Measurements from ENCODE around the gene CUEDC2.
A peak's percentile ranks its signal among the peaks of the same experiment; 100 is the strongest.

The CUEDC2 gene, protein sequence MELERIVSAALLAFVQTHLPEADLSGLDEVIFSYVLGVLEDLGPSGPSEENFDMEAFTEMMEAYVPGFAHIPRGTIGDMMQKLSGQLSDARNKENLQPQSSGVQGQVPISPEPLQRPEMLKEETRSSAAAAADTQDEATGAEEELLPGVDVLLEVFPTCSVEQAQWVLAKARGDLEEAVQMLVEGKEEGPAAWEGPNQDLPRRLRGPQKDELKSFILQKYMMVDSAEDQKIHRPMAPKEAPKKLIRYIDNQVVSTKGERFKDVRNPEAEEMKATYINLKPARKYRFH

DNA sequence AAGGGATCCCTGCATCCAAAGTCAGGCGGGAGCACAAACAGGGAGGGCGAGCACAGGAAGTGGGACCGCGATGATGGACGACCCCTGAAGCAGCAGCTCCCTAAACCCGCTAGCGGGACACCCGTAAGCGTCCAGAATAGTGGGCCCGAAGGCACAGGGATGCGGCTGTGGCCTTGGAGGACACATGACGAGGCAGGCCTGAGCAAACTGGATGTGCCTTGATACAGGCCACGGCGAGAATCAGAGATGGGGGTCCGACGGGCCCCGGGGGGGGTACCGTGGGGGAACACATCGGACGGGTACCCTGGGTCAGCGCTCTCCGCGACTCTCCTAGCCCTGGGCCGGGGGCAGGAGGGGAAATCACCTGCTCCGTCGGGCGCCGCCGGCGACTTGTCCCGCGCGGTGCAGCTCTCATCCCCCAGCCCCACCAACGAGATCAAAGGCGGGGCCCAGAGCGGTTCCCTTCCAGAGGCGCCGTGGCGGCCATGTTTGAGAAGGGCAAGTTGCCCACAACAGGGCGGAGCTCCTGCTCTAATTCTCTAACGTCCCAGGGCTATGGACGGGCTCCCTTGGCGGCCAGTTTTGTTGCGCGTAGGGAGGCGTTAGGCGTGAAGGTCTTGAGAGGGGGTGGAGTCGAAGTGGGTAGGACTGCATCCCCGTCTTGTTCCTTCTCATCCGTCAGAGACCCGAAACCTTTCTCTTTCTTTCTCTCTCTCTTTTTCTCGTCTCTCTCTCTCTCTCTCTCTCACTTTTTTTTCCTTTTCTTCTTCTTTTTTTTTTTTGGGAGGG is at the start of gene CUEDC2:
TSS of gene CUEDC2 (minus strand) at position 413 of the 789 bp plus-strand sequence. CDS start 7,386 bp downstream, outside the sequence.
- DNase-seq (ENCODE audit: low read depth in 2 of 2), result peak; percentile 93 to 95

DNA sequence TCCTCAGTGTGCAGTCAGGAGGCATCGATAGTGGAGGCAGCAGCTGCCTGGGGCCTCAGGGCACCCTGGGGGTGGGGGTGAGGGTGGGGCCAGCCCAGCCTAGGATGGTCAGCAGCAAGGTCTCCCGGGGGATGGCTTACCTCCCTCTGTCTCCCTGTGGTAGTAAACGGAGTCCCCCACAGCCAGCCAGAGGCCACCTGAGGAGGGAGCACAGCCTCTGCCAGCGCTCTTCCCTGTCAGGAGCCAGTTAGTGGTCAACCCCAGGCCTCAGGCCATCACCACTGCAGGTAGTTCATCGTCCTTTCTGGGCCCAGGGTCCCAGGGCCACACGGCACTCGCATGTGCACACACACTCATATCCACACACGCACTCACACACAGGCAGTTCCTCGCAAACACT is 48.0 kb upstream of the CUEDC2 start:
- DNase-seq (ENCODE audit: low read depth in 2 of 2), result no peak

DNA sequence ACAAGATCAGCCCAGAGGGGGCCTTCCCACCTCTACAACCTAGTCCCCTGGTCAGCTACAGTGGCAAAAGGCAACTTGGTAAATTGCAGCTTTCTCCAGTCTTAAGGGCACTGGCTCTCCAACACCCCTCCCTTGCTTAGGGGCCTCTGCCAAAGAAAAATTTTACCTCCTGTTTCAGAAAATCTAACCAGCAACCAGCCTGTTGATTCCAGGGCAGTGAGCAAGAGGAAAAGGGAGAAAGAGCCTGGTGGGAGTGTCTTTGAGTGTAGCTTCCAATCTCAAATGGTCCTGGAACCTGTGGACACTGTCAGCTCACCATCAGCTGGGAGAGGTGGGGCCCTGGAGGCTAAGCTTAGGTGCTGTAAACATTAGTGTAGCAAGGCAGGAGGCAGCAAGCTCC is 47.3 kb upstream of the CUEDC2 start:
- DNase-seq (ENCODE audit: low read depth in 2 of 2), result no peak

DNA sequence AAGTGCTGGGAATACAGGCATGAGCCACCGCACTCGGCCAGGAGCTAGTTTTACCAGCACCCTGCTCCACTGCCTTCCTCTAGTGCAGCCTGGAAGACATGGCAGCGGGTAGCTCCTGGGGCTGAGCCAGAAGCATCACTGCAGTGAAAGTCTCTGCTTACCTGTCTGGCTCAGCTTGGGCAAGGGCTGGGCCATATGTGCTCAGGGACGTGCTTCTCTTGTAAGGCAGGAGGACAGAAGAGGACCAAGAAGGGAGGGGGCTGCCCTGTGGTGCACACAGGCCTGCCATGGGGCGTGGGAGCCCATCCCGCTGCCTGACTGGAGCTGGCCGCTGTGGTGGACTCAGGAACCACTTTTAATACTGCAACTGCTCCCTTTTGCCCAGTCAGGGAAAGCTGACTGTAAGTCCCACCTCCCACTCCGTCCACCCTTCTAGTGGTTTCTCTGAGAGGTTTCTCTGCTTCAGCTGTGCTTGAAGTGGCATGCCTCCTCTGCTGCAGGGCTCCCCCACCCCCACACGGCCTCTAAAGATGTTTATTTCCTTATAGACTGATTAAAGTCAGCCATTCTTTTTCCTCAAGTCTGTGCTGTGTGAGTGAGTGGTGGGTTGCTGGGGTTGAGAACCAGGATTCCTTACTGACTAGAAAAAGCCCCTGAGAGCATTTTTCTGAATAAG is 44.2 kb upstream of the CUEDC2 start:
- no peak for DNase-seq (ENCODE audit: low read depth in 2 of 2)

DNA sequence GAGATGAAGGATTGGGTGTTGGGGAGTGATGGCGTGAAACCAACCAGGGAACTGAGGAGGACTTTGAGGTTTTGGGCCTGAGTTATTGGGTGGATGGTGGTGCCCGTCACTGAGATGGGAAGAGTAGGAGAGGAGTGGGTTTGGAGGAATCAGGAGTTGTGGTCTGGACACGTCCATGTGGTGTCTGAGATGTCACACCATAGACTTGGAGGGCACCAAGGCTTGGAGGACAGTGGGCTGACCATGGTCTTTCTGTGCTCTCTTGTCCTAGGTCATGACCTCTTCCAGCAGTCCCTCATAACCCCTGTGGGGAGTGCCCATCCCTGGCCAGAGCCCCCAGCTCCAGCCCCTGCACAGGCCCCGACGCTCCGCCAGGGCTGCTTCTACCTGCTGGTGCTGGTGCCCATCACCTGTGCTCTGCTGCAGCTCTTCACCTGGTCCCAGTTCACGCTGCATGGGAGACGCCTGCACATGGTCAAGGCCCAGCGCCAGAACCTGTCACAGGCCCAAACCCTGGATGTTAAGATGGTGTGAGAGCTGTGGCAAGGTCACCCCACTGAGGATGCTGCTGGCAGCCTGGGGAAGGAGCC is 43.2 kb upstream of the CUEDC2 start:
- no peak for DNase-seq (ENCODE audit: low read depth in 2 of 2)

DNA sequence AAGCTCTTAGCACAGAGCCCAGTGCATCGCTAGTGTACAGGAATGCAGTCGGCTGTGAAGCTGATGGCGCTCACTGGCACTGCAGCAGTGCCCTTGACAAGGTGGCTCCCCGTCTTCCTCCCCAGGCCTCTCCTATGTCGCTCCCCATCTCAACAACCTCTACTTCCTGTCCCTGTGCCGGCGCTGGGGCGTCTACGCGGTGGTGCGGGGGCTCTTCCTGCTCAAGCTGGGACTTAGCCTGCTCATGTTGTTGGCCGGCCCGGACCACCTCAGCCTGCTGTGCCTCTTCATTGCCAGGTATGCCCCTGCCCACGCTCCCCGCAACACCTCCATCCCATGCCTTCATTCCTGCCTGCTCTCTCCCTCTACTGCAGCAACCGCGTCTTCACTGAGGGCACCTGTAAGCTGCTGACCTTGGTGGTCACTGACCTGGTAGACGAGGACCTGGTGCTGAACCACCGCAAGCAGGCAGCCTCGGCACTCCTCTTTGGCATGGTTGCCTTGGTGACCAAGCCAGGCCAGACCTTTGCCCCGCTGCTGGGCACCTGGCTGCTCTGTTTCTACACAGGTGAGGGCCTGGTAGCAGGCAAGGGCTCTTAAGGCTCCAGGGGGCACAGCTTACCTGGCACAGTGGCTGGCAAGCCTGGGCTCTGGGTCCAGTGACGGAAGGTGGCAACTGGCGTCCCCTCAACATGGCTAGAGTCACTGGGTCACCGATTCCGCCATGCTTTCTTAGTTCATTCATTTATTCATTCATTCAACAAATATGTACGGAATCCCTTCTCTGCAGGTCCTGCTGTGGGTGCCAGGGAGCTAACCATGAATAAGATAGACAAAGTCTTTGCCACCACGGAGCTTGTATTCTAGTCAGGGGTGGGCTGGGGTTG is 41.3 kb upstream of the CUEDC2 start:
- DNase-seq (ENCODE audit: low read depth in 2 of 2), result no peak

DNA sequence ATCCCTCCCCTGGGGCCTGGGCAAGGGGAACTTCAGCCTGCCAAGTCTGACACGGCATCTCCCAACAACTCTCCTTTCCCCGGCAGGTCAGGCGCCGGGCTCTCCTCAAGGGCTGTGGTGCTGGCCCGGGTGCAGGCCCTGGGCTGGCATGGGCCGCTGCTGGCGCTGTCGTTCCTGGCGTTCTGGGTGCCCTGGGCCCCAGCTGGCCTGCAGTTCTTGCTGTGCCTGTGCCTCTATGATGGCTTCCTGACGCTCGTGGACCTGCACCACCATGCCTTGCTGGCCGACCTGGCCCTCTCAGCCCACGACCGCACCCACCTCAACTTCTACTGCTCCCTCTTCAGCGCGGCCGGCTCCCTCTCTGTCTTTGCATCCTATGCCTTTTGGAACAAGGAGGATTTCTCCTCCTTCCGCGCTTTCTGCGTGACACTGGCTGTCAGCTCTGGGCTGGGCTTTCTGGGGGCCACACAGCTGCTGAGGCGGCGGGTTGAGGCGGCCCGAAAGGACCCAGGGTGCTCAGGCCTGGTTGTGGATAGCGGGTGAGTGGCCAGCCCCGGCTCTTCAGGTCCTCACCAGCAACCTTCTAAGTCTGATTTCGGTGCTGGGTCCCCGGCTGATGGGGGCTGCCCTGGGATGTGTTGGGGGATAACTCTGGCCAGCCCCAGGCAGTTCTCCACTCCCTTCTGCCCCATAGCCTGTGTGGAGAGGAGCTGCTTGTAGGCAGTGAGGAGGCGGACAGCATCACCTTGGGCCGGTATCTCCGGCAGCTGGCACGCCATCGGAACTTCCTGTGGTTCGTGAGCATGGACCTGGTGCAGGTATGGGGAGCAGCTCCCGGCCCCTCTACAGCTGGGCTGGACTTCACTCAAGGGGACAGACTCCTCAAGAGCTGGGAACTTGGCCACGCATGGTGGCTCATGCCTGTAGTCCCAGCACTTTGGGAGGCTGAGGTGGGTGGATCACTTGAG is 38.5 kb upstream of the CUEDC2 start:
- no peak for DNase-seq (ENCODE audit: low read depth in 2 of 2)

DNA sequence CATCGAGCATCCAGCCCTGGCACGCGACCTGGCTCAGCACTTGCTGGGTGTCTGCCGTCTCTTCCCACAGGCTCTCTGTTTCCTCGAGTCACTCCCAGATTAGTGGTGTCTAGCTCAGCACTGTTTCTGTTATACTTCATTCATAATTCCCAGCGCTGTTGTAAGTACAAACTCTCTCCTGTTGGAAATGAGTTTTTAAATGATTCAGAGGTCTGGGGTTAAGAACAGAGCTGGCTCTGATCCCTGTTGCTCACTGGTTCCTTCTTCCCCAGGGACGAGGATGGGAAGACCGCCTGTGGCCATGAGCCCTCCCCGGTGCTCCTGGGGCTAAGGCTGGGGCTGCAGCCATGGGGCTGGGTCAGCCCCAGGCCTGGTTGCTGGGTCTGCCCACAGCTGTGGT is 36.3 kb upstream of the CUEDC2 start:
- DNase-seq (ENCODE audit: low read depth in 2 of 2), result no peak

DNA sequence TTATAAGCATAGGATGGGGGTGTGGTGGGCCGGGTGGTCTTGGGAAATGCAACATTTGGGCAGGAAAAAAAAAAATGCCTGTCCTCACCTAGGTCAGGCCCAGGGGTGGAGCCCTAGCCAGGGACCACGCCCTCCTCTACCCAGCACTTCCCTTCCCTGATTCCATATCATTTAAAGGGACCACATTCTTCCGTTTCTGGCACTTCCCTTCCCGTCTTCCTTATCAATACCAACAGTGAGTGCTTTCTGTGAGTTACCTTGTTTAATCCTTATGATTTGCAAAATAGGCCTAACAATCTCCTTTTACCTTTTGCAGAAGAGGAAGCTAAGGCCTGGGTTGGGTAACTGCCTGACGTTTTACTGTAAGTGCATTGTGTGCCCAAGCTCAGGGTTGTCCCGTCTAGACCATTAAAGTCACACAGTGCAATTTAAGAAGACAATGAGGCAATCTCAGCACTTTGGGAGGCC is 35.6 kb upstream of the CUEDC2 start:
- DNase-seq (ENCODE audit: low read depth in 2 of 2), result no peak

DNA sequence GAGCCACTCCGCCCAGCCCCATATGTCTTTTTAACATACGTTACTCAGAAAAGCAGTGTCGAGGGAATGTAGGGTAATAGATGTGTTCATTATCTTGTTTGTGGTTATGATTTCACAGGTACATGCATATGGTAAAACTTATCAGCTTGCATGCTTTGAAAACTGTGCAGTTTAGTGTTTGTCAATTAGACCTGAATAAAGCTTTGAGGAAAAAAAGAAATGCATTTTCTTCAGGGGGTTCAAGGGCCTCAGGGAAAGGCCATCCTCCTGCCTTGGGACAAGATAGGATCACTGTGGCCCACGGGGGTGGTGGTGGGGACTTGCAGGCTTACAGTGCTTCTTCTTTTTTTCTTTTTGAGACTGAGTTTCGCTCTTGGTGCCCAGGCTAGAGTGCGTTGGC is 34.9 kb upstream of the CUEDC2 start:
- no peak for DNase-seq (ENCODE audit: low read depth in 2 of 2)

DNA sequence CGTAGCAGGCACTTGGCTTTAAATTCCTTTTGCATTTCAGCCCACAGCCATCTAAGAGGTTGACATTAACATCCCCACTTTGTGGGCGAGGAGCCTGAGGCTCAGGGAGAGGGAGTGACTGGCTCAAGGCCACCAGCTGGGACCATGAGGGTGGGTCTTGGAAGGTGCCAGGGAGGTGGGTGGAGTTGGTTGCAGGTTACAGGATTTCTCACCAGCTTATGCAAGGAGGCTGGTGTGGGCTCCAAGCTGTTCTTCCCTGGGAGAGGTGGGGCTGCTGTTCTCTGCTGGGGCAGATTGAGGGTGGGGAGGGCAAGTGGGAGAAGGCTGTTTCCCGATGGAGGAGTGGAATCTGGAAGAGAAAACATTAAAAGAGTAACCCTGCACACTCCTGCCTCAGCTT is 33.1 kb upstream of the CUEDC2 start:
- DNase-seq (ENCODE audit: low read depth in 2 of 2), result no peak

DNA sequence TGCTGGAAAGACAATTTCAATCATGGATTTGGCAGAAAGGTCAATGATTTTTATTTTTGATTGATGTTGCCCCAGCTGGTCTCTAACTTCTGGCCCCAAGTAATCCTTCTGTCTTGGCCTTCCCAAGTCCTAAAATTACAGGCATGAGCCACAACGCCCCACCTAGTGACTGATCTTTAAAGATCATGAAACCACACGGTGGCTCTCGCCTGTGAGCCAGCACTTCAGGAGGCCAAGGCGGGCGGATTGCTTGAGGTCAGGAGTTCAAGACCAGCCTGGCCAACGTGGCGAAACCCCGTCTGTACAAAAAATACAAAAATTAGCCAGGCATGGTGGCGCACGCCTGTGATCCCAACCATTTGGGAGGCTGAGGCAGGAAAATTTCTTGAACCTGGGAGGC is 31.6 kb upstream of the CUEDC2 start:
- no peak for DNase-seq (ENCODE audit: low read depth in 2 of 2)

DNA sequence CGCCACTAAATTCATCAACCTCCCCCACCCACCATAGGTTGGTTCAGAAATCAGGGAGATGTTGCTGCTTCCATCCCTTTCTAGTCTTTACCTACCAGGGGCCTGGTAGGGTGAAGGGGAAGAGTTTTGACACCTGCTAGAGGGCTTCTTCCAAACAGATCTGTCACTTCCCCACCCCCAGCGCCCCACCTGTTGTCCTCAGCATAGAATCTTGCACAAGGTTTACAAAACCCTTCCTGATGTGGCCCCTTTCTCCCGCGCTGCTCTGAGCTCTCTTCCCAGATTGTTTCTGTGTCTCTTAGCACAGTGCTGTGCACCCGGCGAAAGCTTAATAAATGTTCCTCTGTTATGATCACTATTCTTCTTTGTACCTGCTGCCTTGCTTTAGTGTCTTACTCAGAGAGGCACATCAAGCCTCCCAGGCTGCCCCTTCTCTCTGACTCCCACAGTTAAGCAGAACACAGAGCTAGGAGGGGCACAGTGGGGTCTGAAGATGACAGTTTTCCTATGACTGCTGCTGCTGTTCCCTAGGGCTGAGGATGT is 30.2 kb upstream of the CUEDC2 start:
- no peak for DNase-seq (ENCODE audit: low read depth in 2 of 2)

DNA sequence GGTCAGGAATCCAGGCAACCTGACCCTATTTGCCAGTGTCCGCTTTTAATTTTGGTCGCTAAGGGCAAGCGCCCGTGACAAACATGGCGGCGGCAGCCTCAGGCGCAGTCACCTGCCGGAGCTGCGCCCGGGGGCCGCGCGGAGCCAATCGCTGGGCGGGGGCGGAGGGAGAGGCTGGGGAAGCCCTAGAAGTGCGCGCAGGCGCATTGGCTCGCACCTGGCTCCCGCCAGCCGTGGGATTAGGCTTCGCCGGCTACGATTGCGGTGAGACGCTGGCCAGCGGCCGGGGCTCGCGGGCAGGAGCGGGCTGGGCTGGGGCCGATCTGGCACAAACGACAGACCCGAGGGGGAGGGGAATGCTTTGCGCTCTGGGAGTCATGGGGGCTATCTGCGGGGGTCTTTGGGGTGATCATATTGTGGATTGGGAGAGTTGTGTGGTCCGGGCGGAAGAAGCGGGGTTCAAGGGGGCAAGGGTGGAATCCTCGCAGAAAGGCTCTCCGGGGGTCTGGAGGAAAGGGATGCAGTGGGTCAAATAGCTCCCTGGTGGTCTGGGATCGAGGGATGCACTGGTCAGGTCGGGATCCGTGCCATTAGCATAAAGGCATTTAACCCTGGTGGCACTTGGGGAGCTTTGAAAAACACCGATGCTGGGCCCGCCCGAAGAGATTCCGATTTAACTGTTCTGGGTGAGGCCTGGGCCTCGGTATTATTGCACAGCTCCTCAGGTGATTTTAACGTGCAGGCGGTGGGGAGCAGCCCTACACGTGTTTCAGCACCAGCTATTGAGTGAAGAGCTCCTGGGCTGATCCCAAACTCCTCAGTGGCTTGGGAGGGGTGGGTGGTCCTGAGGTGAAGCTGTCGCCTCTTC is 29.0 kb upstream of the CUEDC2 start:
- peak; percentile 90 to 92 for DNase-seq (ENCODE audit: low read depth in 2 of 2)

DNA sequence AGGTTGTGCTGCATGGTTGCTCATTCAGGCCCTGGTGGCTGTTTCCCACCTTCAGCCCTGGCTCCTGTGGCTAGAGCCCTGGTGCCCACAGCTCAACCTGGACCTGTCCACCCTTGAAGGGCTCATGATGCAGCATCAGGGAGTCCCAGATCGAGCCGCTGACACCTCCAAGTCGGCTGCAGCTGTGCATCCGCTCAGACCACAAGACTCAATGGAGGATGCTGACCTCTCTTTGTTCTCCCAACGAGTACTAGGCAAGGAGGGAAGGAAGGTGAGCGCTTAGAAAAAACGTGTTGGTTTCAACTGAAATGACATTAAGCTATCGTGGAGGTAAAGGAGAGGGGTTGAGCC is 28.4 kb upstream of the CUEDC2 start:
- DNase-seq (ENCODE audit: low read depth in 2 of 2), result no peak

DNA sequence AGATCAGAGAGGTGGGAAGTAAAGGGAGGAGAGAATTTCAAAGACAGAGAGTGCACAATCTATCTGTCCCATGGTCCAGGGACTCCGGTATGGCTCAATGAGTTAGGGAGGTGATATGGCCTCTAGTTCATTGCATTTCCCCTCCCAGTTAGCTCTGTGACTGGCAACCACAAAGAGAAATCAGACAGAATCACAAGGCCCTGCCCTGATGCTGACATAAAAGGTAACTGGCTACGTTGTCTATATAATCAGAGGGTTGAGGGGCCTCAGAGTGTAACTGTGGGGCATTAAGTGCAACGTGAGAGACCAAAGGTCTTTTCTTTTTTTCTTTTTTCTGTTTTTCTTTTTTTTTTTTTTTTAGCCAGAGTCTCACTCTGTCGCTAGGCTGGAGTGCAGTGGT is 26.3 kb upstream of the CUEDC2 start:
- no peak for DNase-seq (ENCODE audit: low read depth in 2 of 2)

DNA sequence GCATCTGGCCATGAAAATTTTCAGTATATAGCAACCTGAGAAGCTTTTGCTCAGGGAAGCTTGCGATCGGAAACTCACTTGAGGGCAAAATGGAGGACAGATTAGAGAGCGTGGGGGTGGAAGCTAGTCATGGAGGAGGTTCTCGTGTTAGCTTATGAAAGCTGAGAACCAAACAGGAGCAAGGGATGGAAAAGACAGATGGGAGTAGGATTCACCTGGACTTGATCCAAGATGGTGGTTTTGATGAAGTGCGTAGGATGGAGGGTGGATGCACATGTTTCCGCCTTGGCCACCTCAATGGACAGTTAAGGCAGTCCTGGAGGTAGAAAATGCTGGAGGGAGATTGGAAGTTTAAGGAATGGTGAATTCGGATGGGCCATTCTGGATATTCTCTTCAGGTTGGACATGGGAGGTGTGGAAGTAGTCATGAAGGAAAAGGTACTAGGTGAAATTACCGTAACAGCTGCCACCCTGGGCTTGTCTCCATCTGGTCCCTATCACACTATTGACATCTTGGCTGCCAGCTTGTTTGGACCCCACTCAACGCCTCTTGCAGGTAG is 25.3 kb upstream of the CUEDC2 start:
- DNase-seq (ENCODE audit: low read depth in 2 of 2), result no peak

DNA sequence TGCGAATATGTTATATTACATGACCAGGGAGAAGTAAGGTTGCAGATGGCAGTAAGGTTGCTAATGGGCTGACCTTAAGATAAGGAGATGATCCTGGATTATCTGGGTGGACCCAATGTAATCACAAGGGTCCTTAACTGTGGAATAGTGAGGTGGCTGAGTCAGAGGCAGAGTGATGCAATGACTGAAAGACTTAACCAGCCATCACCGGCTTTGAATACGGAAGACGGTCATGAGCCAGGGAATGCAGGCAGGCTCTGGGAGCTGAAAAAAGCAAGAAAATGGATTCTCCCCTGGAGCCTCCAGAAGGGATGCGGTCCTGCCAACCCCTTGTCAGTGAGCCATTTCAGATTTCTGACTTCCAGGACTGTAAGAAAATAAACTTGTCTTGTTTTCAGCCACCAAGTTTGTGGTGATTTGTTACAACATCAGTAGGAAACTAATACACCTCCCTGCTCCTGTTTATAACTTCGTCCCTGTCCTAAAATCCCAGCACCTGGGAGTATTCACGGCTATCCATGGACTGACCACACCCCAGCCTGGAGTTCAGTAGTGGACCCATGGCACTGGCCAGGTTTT is 23.6 kb upstream of the CUEDC2 start:
- DNase-seq (ENCODE audit: low read depth in 2 of 2), result no peak
